ENCODE measurements around the gene RASSF5. TPM values are rescaled to one million over a fixed set of nuclear protein-coding genes. Genes with fewer than 3 reads are reported as not detected.
A peak's percentile ranks its signal among the peaks of the same experiment; 100 is the strongest.

RASSF5 gene
- total RNA-seq, 1 donor from 2014 or later: 220 TPM

DNA sequence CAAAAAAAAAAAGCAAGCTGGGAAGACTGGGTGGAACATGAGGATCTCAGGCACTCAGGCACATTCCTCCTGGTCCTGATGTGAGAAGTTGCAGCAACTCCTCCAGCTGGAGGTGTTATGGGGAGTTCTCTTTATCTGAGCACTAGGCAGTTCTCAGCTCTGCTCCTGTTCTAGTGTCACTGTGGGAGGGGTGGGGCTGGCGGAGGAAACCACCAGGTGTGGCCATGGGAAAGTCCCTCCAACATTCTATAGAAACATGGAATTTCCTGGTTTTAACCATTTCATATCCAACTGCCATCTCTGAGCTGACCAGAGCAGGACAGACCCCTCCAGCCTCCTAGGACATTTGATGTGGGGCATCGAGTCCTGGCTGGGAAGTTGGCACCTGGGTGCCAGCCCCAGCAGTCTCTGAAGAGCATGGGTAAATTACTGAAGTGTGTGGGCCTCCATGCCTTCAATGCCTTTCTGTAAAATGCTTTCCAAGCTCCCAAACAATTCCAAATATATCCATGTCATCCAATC, 37.9 kb upstream of the RASSF5 start:
- DNase-seq (ENCODE audit: low spot score): peak; percentile 55
- Mint-ChIP-seq H3K4me1 (ENCODE audit: low read depth) (peaks cover 89% of the 10 kb centered on the region), H3K27me3 (ENCODE audit: insufficient read depth) (no peaks in the 10 kb centered on the region), H3K27ac (peak overlapping the region; percentile 94), H3K36me3 (ENCODE audit: low read depth) (peaks cover 31% of the 10 kb centered on the region), H3K9me3 (no peaks in the 10 kb centered on the region), H3K4me3 (peak overlapping the region; percentile 98)
- intact Hi-C loops (cut with micrococcal nuclease): no loop called here

DNA sequence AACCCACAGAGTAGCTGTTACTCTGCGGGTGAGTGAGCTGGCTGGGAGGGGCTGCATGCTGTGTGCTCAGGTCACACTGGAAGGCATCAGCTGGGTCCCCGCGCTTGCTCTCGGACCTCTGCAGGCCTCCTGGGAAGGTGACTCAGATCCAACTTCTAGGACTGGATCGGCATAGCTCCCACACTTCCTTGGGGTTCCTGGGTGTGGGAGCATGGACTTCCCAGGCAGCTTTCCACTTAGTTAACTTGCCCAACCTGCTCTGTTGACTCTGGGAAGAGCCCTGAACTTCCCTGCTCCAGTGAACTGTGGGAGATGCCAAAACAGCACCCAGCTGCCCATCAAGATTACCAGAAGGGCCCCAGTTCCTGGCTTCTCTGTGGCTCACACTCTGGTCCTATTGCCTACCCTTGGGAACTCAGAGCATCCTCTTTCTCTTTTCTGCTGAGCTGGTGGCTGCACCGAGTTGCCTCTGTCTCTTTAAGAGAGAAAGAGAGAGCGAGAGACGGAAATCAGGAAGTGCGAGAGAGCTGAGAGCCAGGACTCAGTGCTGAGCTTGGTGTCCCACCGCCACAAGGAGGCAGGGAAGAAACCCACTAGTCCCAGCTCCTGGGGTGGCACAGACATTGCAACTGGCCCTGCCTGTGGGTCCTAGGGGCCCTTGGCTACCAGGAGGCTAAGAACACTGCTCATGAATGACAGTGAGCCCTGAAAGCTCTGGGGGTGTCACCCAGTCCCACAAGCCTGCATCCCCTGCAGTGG, 37.2 kb upstream of the RASSF5 start, which contains the start of gene IKBKE:
TSS of gene IKBKE (plus strand) at position 544 of the 759 bp plus-strand sequence. CDS start 2,752 bp downstream, outside the sequence.
- H3K36me3 Mint-ChIP-seq (ENCODE audit: low read depth): peaks cover 31% of the 10 kb centered on the region
- no peaks in the 10 kb centered on the region for H3K9me3 Mint-ChIP-seq
- H3K27me3 Mint-ChIP-seq (ENCODE audit: insufficient read depth): no peaks in the 10 kb centered on the region
- H3K4me3 Mint-ChIP-seq: peak within 1 kb of the TSS; percentile 98
- peaks cover 87% of the 10 kb centered on the region for H3K4me1 Mint-ChIP-seq (ENCODE audit: low read depth)
- peak within 1 kb of the TSS; percentile 94 for H3K27ac Mint-ChIP-seq
- DNase-seq (ENCODE audit: low spot score): peak; percentile 63
- intact Hi-C loops (cut with micrococcal nuclease): loop anchor here (2.0 to 10.0 kb wide), 2 partner anchors 35 to 455 kb away; partner anchors contain the start of gene FCMR

DNA sequence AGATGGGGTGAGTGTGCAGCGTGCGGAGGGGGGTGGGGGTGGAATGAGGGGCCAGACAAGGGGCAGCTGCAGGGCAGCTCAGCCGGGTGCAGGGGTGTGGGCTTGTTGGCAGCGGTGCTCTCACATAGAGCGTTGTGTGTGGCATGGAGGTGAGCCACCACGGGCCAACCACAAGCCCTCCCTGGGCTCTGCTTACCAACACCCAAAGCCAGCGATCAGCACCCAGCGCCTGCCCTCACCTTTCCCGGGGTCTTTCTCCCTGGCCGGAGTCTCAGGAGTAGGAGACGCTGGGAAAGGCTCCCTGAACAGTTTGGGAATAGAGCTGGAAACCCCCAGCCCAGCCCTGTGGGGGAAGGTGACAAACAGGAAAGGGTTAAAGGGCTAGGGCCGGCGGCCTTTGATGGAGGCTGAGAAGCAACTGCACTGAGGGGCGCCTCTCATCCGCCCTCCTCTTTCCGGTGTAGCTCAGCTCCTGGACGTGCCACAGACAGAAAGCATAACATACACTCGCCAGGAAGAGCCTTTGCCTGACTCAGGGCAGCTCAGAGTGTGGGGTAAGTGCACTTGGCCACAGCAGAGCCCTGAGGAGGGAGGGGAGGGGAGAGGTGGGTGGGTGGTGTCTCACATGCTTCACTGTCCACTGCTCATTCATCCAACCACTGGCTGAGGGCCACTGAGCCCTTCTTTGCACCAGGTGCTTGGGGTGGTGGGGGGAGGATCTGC, 36.5 kb upstream of the RASSF5 start:
- Mint-ChIP-seq H3K36me3 (ENCODE audit: low read depth) (peaks cover 39% of the 10 kb centered on the region), H3K27ac (peak overlapping the region; percentile 94), H3K4me3 (peak overlapping the region; percentile 98), H3K9me3 (no peaks in the 10 kb centered on the region), H3K27me3 (ENCODE audit: insufficient read depth) (no peaks in the 10 kb centered on the region), H3K4me1 (ENCODE audit: low read depth) (peaks cover 86% of the 10 kb centered on the region)
- intact Hi-C loops (cut with micrococcal nuclease): loop anchor here (1.0 to 10.0 kb wide), 3 partner anchors 34 to 454 kb away; partner anchors contain the start of gene FCMR
- peak; percentile 61 for DNase-seq (ENCODE audit: low spot score)

DNA sequence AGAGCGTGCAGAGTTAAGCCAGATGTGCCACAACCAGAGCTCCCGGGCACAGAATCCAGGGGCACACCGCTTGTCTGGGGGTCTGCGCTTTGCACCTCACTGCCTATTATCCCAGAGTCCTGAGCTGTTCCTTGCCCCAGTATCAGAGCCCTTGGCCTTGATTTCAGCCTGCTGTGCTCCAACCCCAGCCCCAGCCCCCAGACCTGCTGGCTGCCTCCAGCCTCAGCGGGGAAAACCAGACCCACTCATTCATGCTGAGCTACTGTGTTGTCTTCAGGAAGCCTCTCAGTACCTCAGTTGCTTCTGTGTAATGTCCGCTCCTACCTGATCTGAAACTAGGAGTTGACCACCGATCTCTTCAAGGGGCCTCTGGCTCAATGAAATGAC, 35.9 kb upstream of the RASSF5 start:
- H3K9me3 Mint-ChIP-seq: no peaks in the 10 kb centered on the region
- peak overlapping the region; percentile 94 for H3K27ac Mint-ChIP-seq
- H3K36me3 Mint-ChIP-seq (ENCODE audit: low read depth): peaks cover 43% of the 10 kb centered on the region
- H3K4me3 Mint-ChIP-seq: peak overlapping the region; percentile 98
- no peaks in the 10 kb centered on the region for H3K27me3 Mint-ChIP-seq (ENCODE audit: insufficient read depth)
- intact Hi-C loops (cut with micrococcal nuclease): loop anchor here (1.0 to 10.0 kb wide), 3 partner anchors 33 to 453 kb away; partner anchors contain the start of gene FCMR
- peak; percentile 22 for DNase-seq (ENCODE audit: low spot score)
- peaks cover 85% of the 10 kb centered on the region for H3K4me1 Mint-ChIP-seq (ENCODE audit: low read depth)

DNA sequence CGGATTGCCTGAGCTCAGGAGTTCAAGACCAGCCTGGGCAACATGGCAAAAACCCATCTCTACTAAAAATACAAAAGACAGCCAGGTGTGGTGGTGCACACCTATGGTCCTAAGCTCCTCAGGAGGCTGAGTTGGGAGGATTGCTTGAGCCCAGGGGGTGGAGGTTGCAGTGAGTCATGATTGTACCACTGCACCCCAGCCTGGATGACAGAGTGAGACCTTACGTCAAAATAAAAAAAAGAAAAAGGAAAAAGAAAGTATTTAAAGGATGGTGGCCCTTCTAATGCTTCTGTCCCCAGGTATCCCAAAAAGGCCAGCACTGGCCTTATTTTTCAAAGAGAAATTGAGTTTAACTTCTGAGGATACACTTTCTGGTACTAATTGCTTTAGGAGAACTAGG, 35.3 kb upstream of the RASSF5 start:
- intact Hi-C loops (cut with micrococcal nuclease): loop anchor here (10.0 kb wide), 1 partner anchor 453 kb away; the partner anchor contains the start of gene FCMR
- peaks cover 45% of the 10 kb centered on the region for H3K36me3 Mint-ChIP-seq (ENCODE audit: low read depth)

DNA sequence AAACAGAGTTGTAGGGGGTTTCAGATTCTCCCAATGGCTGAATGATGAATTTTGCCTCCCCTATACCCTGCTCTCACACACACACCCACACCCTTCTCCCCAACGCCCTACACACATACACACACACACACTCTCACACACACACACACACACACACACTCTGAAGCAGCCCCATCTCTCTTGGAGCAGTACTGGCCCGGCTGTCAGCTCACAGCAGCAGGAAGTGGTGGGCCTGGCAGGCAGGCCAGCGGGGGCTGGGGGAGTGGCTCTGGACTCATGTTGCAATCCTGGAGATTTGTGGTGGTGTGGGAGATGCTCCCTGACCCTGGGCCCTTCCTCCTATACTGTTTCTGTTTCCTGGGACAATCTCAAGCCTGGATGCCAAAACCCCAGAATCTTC, 34.9 kb upstream of the RASSF5 start:
- peaks cover 48% of the 10 kb centered on the region for H3K36me3 Mint-ChIP-seq (ENCODE audit: low read depth)
- intact Hi-C loops (cut with micrococcal nuclease): loop anchor here (10.0 kb wide), 1 partner anchor 452 kb away; the partner anchor contains the start of gene FCMR

More for the DNA sequence above, 35.3 kb upstream of the RASSF5 start:
- Mint-ChIP-seq H3K27ac (peak overlapping the region; percentile 94), H3K4me1 (ENCODE audit: low read depth) (peaks cover 85% of the 10 kb centered on the region), H3K4me3 (peak overlapping the region; percentile 98), H3K27me3 (ENCODE audit: insufficient read depth) (no peaks in the 10 kb centered on the region), H3K9me3 (no peaks in the 10 kb centered on the region)
- DNase-seq (ENCODE audit: low spot score): no peak

DNA sequence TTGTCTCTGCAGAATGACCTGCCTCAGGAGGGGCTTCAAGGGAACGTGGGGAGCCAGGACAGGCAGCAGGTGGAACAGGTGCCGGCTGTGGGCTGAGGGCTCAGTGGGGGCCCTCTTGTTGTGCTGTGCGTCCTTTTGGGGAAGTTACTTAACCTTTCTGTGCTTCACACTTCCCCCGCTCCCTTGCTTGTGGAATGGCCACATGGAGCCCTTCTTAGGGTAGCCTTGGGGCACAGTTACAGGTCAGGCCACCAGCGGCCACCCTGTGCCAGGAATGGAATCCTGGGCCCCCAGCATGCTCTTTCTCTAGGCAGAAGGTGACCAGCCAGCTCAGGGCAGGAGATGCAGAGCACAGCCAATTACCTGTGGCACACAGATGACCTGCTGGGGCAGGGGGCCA, 34.4 kb upstream of the RASSF5 start:
- H3K9me3 Mint-ChIP-seq: no peaks in the 10 kb centered on the region
- peak overlapping the region; percentile 98 for H3K4me3 Mint-ChIP-seq
- H3K27ac Mint-ChIP-seq: peak overlapping the region; percentile 94
- no peak for DNase-seq (ENCODE audit: low spot score)
- peaks cover 48% of the 10 kb centered on the region for H3K36me3 Mint-ChIP-seq (ENCODE audit: low read depth)
- intact Hi-C loops (cut with micrococcal nuclease): loop anchor here (10.0 kb wide), 1 partner anchor 452 kb away; the partner anchor contains the start of gene FCMR
- H3K4me1 Mint-ChIP-seq (ENCODE audit: low read depth): peaks cover 79% of the 10 kb centered on the region
- H3K27me3 Mint-ChIP-seq (ENCODE audit: insufficient read depth): no peaks in the 10 kb centered on the region

More for the DNA sequence above, 34.9 kb upstream of the RASSF5 start:
- Mint-ChIP-seq H3K27me3 (ENCODE audit: insufficient read depth) (no peaks in the 10 kb centered on the region), H3K9me3 (no peaks in the 10 kb centered on the region), H3K4me1 (ENCODE audit: low read depth) (peaks cover 84% of the 10 kb centered on the region), H3K27ac (peak overlapping the region; percentile 94), H3K4me3 (peak overlapping the region; percentile 98)
- peak; percentile 24 for DNase-seq (ENCODE audit: low spot score)

DNA sequence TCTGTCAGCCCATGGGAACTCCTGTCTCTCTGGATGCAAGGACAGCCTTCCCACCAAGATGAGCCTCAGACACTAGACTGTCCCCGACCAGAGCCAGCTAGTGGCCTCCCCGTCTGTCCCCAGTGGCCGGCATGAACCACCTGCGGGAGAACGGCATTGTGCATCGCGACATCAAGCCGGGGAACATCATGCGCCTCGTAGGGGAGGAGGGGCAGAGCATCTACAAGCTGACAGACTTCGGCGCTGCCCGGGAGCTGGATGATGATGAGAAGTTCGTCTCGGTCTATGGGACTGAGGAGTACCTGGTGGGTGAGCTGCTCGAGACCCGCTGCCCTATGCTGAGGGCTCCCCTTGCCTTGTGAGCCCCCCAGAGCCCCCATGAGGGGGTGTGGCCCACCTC, 31.3 kb upstream of the RASSF5 start:
- Mint-ChIP-seq H3K9me3 (no peaks in the 10 kb centered on the region), H3K27ac (peak overlapping the region; percentile 77), H3K27me3 (ENCODE audit: insufficient read depth) (no peaks in the 10 kb centered on the region), H3K4me3 (no peak overlapping the region), H3K36me3 (ENCODE audit: low read depth) (peaks cover 61% of the 10 kb centered on the region), H3K4me1 (ENCODE audit: low read depth) (peaks cover 61% of the 10 kb centered on the region)
- intact Hi-C loops (cut with micrococcal nuclease): loop anchor here (10.0 kb wide), 1 partner anchor 449 kb away; the partner anchor contains the start of gene FCMR
- no peak for DNase-seq (ENCODE audit: low spot score)

- intact Hi-C loops (cut with micrococcal nuclease): loop anchor here (10.0 kb wide), 1 partner anchor 448 kb away; the partner anchor contains the start of gene FCMR
- H3K36me3 Mint-ChIP-seq (ENCODE audit: low read depth): peaks cover 62% of the 10 kb centered on the region
- no peak overlapping the region for H3K4me3 Mint-ChIP-seq
- H3K27me3 Mint-ChIP-seq (ENCODE audit: insufficient read depth): no peaks in the 10 kb centered on the region
- no peaks in the 10 kb centered on the region for H3K9me3 Mint-ChIP-seq
- H3K4me1 Mint-ChIP-seq (ENCODE audit: low read depth): peaks cover 56% of the 10 kb centered on the region
- no peak for DNase-seq (ENCODE audit: low spot score)
- peak overlapping the region; percentile 52 for H3K27ac Mint-ChIP-seq
Measured at GRCh38 chr1:206476591-206476990, 30.7 kb upstream of the RASSF5 start.

- peaks cover 58% of the 10 kb centered on the region for H3K36me3 Mint-ChIP-seq (ENCODE audit: low read depth)
- peak overlapping the region; percentile 23 for H3K27ac Mint-ChIP-seq
- intact Hi-C loops (cut with micrococcal nuclease): loop anchor here (10.0 kb wide), 1 partner anchor 448 kb away; the partner anchor contains the start of gene FCMR
- H3K9me3 Mint-ChIP-seq: no peaks in the 10 kb centered on the region
- DNase-seq (ENCODE audit: low spot score): no peak
- H3K27me3 Mint-ChIP-seq (ENCODE audit: insufficient read depth): no peaks in the 10 kb centered on the region
- no peak overlapping the region for H3K4me3 Mint-ChIP-seq
- H3K4me1 Mint-ChIP-seq (ENCODE audit: low read depth): peaks cover 51% of the 10 kb centered on the region
Measured at GRCh38 chr1:206477110-206477509, 30.2 kb upstream of the RASSF5 start.

DNA sequence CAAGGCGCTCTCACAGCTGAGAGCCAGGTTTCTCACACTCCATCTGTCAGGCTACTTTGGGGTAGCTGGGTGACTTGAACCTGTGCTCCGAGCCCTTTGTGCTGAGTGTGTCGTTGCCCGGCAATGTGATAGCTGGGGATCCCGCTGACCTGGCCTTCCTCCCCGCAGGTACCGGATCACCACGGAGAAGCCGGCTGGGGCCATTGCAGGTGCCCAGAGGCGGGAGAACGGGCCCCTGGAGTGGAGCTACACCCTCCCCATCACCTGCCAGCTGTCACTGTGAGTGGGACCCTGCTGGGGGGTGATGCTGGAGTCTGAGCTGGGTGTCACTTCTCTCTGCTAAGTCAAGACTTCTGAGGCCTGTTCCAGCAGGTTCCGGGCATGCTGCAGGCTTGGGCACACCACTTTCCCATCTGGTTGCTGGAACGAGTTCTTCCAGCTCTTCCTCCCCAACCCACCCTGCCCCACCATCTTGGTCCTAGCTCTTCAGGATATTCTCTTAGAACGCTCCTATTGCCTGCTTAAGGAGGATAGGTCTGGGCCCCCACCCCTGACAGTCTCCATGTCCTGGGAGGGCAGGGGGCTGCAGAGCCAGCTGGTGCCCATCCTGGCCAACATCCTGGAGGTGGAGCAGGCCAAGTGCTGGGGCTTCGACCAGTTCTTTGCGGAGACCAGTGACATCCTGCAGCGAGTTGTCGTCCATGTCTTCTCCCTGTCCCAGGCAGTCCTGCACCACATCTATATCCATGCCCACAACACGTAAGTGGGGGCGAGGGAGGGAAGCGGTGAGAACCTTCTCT, 29.6 kb upstream of the RASSF5 start:
- no peak overlapping the region for H3K27ac Mint-ChIP-seq
- peaks cover 56% of the 10 kb centered on the region for H3K36me3 Mint-ChIP-seq (ENCODE audit: low read depth)
- H3K9me3 Mint-ChIP-seq: no peaks in the 10 kb centered on the region
- no peak overlapping the region for H3K4me3 Mint-ChIP-seq
- intact Hi-C loops (cut with micrococcal nuclease): loop anchor here (10.0 kb wide), 1 partner anchor 447 kb away; the partner anchor contains the start of gene FCMR
- H3K27me3 Mint-ChIP-seq (ENCODE audit: insufficient read depth): no peaks in the 10 kb centered on the region
- DNase-seq (ENCODE audit: low spot score): no peak
- peaks cover 44% of the 10 kb centered on the region for H3K4me1 Mint-ChIP-seq (ENCODE audit: low read depth)

DNA sequence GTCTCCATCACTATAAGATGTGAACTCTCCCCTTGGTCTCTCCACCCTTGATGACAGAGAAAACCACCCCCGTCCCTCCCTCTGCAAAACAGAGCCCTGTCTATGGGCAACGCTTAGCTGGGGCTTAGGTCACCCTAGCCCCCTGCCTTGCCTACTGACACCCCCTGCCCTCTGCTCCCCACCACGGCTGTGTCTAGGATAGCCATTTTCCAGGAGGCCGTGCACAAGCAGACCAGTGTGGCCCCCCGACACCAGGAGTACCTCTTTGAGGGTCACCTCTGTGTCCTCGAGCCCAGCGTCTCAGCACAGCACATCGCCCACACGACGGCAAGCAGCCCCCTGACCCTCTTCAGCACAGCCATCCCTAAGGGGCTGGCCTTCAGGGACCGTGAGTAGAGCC, 28.6 kb upstream of the RASSF5 start:
- Mint-ChIP-seq H3K9me3 (no peaks in the 10 kb centered on the region), H3K4me1 (ENCODE audit: low read depth) (peaks cover 36% of the 10 kb centered on the region), H3K36me3 (ENCODE audit: low read depth) (peaks cover 53% of the 10 kb centered on the region), H3K4me3 (no peak overlapping the region), H3K27me3 (ENCODE audit: insufficient read depth) (no peaks in the 10 kb centered on the region), H3K27ac (no peak overlapping the region)
- DNase-seq (ENCODE audit: low spot score): no peak
- intact Hi-C loops (cut with micrococcal nuclease): loop anchor here (1.0 to 10.0 kb wide), 3 partner anchors 16 to 446 kb away; partner anchors contain the start of gene FCMR
